GM19351 (cell line): Measurements from ENCODE around the gene FLNB.

Source experiments
- ATAC-seq: cut with Tn5 transposase; IDR thresholded peaks from one replicate; pipeline ENCODE4 v1.9.1; 2021; ENCODE audit warnings: mild to moderate bottlenecking, moderate library complexity; ENCODE audit not compliant: unreplicated experiment

FLNB gene

GRCh38 chr3:58008141-58009025, at the start of gene FLNB:
Gene FLNB (plus strand): TSS chr3:58008422. CDS start chr3:58008565, 143 bp downstream.
- peak; percentile 53 for ATAC-seq

GRCh38 chr3:57958642-57959422, 49.4 kb upstream of the FLNB start:
- peak; percentile 22 for ATAC-seq

GRCh38 chr3:57959423-57960173, 48.6 kb upstream of the FLNB start:
- ATAC-seq: peak; percentile 36

- ATAC-seq: peak; percentile 14
Measured at GRCh38 chr3:57960174-57960505, 48.1 kb upstream of the FLNB start.

- ATAC-seq: no peak
Measured at GRCh38 chr3:57961177-57961827, 46.9 kb upstream of the FLNB start.

- no peak for ATAC-seq
Measured at GRCh38 chr3:57961828-57962447, 46.3 kb upstream of the FLNB start.

GRCh38 chr3:57962448-57962834, 45.8 kb upstream of the FLNB start:
- no peak for ATAC-seq

- ATAC-seq: no peak
Measured at GRCh38 chr3:57963811-57964346, 44.3 kb upstream of the FLNB start.

- no peak for ATAC-seq
Measured at GRCh38 chr3:57966829-57967228, 41.4 kb upstream of the FLNB start.

GRCh38 chr3:57967590-57967989, 40.6 kb upstream of the FLNB start:
- no peak for ATAC-seq

- ATAC-seq: no peak
Measured at GRCh38 chr3:57968501-57968900, 39.7 kb upstream of the FLNB start.

GRCh38 chr3:57971975-57972374, 36.2 kb upstream of the FLNB start:
- ATAC-seq: no peak

- no peak for ATAC-seq
Measured at GRCh38 chr3:57972531-57973111, 35.6 kb upstream of the FLNB start.

- ATAC-seq: no peak
Measured at GRCh38 chr3:57973715-57974477, 34.3 kb upstream of the FLNB start.

- no peak for ATAC-seq
Measured at GRCh38 chr3:57974796-57975388, 33.3 kb upstream of the FLNB start.

GRCh38 chr3:57977818-57978235, 30.4 kb upstream of the FLNB start:
- ATAC-seq: no peak

GRCh38 chr3:57978316-57978715, 29.9 kb upstream of the FLNB start:
- no peak for ATAC-seq

- ATAC-seq: no peak
Measured at GRCh38 chr3:57980416-57980815, 27.8 kb upstream of the FLNB start.
